CD4-positive, alpha-beta T cell treated with Interleukin-4 for 4 hours (primary cell): ENCODE measurements around the gene BMPR1B.

ENCODE experiments used
- DNase-seq: peaks from one replicate; pipeline ENCODE4 v3.0.0-alpha.2; 2020

Gene BMPR1B

GRCh38 chr4:94968493-94968892 lies 210.7 kb downstream of the BMPR1B start:
- DNase-seq: no peak

- DNase-seq: no peak
Observed at GRCh38 chr4:94970650-94971049, 212.9 kb downstream of the BMPR1B start.

GRCh38 chr4:94974773-94975172 lies 217.0 kb downstream of the BMPR1B start:
- DNase-seq: no peak

GRCh38 chr4:94976371-94977011 lies 218.7 kb downstream of the BMPR1B start:
- no peak for DNase-seq

GRCh38 chr4:94978904-94979303 lies 221.1 kb downstream of the BMPR1B start:
- no peak for DNase-seq

- DNase-seq: no peak
Observed at GRCh38 chr4:94979621-94980020, 221.9 kb downstream of the BMPR1B start.

GRCh38 chr4:94995684-94996394 lies 238.1 kb downstream of the BMPR1B start:
- no peak for DNase-seq

- DNase-seq: no peak
Observed at GRCh38 chr4:95000076-95000648, 242.4 kb downstream of the BMPR1B start.

GRCh38 chr4:95004912-95005311 lies 247.2 kb downstream of the BMPR1B start:
- no peak for DNase-seq

GRCh38 chr4:95007998-95008397 lies 250.2 kb downstream of the BMPR1B start:
- DNase-seq: no peak

- no peak for DNase-seq
Observed at GRCh38 chr4:95013236-95013635, 255.5 kb downstream of the BMPR1B start.

GRCh38 chr4:95014068-95014467 lies 256.3 kb downstream of the BMPR1B start:
- DNase-seq: no peak

GRCh38 chr4:95017305-95018064 lies 259.7 kb downstream of the BMPR1B start:
- no peak for DNase-seq

GRCh38 chr4:95018785-95019184 lies 261.0 kb downstream of the BMPR1B start:
- no peak for DNase-seq

- no peak for DNase-seq
Observed at GRCh38 chr4:95020521-95020920, 262.8 kb downstream of the BMPR1B start.

- no peak for DNase-seq
Observed at GRCh38 chr4:95021099-95021498, 263.3 kb downstream of the BMPR1B start.

GRCh38 chr4:95023110-95023509 lies 265.4 kb downstream of the BMPR1B start:
- no peak for DNase-seq

- no peak for DNase-seq
Observed at GRCh38 chr4:95027905-95028618, 270.3 kb downstream of the BMPR1B start.

- DNase-seq: no peak
Observed at GRCh38 chr4:95038791-95039190, 281.0 kb downstream of the BMPR1B start.

GRCh38 chr4:95044324-95044837 lies 286.6 kb downstream of the BMPR1B start:
- DNase-seq: no peak

GRCh38 chr4:95045429-95045828 lies 287.7 kb downstream of the BMPR1B start:
- DNase-seq: no peak

- DNase-seq: no peak
Observed at GRCh38 chr4:95048296-95048695, 290.5 kb downstream of the BMPR1B start.
